SHP77 treated with DMSO at 0.1 percent for 48 hours (cell line): ENCODE measurements around the gene PCDHA5.
"Not testable (repeated sequence)": the region's sequence is repeated elsewhere in the genome, so short reads cannot be mapped to it uniquely, and the experiment has no call there.

ENCODE experiments used
- DNase-seq: peaks from one replicate; lab custom pipeline; 2025; lab: John Stamatoyannopoulos, UW

PCDHA5 gene

DNA sequence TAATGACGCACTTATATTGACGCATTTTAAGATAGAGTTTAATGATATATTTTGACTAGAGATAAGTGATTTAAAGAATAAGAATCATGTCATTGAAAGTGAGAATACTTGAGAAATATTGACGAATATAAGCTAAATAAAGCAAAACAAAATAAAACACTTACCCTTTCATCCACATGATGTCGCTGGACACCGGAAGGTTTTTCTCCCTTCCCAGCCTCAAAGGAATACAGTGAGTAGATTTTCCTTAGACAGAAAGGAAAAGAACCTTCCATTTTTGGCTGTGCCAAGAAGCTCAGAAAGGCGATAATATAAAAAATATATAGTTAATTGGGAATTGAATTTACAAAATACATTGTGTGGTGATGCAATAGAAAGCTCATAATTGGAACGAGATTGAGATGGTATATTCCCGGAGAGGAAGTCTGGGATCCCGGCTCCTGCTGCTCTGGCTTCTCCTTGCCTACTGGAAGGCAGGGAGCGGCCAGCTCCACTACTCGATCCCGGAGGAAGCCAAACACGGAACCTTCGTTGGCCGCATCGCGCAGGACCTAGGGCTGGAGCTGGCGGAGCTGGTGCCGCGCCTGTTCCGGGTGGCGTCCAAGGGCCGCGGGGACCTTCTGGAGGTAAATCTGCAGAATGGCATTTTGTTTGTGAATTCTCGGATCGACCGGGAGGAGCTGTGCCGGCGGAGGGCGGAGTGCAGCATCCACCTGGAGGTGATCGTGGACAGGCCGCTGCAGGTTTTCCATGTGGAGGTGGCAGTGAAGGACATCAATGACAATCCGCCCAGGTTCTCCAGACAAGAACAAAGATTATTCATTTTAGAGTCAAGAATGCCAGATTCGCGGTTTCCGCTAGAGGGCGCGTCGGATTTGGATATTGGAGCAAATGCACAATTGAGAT lies at the start of gene PCDHA5:
Gene PCDHA5, plus strand, starts transcription at position 239 of the 906 bp plus-strand sequence.
- DNase-seq = no peak

DNA sequence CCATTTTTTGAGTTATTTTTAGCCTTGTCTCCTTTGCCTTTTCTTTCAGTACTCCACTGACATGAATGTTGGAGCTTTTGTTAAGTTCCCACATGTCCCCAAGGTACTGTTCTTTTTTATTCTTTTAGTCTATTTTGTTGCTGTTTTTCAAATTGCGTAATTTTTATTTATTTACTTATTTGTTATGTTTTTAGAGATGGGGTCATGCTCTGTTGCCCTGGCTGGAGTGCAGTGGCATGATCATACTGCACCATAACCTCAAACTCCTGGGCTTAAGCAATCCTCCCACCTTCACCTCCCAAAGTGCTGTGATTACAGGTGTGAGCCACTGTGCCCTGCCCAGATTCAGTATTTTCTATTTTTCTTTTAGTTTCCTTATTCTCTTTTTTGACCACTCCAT lies 40.9 kb upstream of the PCDHA5 start:
- DNase-seq = no peak

DNA sequence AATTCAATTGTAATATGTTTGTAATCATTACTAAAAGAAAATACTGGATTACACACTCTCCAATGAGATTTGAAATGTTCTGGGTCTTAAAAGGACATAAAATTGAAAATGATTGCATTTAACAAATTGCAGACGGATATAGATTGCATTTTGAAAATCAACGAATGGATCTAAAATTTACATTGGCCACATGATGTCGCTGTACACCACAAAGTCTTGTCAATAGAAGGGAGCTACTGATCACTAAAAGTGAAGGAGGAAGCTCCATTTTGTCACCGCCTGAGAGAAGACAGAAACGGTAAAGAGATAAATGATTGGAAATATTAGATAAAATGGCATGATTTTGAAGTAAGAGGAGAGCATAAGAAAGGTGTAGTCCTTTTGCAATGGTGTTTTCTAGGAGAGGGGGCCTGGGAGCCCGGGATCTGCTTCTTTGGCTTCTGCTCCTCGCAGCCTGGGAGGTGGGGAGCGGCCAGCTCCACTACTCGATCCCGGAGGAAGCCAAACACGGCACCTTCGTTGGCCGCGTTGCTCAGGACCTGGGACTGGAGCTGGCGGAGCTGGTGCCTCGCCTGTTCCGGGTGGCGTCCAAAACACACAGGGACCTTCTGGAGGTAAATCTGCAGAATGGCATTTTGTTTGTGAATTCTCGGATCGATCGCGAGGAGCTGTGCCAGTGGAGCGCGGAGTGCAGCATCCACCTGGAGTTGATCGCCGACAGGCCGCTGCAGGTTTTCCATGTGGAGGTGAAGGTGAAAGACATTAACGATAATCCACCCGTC lies 35.3 kb upstream of the PCDHA5 start, which contains the start of gene PCDHA1:
Gene PCDHA1, plus strand, starts transcription at position 236 of the 782 bp plus-strand sequence.
- peak; percentile 16 for DNase-seq

DNA sequence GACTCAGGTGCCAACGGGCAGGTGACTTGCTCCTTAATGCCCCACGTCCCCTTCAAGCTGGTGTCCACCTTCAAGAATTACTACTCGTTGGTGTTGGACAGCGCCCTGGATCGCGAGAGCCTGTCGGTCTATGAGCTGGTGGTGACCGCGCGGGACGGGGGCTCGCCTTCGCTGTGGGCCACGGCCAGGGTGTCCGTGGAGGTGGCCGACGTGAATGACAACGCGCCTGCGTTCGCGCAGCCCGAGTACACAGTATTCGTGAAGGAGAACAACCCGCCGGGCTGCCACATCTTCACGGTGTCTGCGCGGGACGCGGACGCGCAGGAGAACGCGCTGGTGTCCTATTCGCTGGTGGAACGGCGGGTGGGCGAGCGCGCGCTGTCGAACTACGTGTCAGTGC lies 34.0 kb upstream of the PCDHA5 start:
- not testable (repeated sequence) for DNase-seq

DNA sequence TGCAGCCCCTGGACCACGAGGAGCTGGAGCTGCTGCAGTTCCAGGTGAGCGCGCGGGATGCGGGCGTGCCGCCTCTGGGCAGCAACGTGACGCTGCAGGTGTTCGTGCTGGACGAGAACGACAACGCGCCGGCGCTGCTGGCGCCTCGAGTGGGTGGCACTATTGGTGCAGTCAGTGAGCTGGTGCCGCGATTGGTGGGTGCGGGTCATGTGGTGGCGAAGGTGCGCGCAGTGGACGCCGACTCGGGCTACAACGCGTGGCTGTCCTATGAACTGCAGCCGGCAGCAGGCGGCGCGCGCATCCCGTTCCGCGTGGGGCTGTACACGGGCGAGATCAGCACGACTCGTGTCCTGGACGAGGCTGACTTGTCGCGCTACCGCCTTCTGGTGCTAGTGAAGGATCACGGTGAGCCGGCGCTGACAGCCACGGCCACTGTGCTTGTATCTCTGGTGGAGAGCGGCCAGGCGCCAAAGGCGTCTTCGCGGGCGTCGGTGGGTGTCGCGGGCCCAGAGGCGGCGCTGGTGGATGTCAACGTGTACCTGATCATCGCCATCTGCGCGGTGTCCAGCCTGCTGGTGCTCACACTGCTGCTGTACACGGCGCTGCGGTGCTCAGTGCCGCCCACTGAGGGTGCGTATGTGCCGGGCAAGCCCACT lies 33.4 kb upstream of the PCDHA5 start:
- DNase-seq = not testable (repeated sequence)

DNA sequence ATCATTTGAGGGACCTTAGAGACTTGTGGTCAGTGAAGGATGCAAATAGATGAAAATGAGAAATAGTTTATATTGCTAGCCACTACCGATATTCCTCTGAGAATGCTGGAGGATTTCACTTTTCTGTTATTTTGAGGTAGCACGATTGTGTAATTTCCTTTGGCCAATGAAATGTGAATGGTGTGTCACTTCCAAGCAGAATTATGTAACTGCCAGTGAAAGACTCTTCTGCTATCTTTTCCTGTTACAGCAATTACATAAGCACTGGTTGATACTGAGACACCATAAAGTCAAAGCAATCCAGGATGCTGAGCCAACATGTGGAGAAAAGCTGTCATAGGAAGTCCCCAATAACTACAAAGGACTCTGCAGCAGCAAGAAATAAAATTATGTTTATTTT lies 30.3 kb upstream of the PCDHA5 start:
- no peak for DNase-seq

DNA sequence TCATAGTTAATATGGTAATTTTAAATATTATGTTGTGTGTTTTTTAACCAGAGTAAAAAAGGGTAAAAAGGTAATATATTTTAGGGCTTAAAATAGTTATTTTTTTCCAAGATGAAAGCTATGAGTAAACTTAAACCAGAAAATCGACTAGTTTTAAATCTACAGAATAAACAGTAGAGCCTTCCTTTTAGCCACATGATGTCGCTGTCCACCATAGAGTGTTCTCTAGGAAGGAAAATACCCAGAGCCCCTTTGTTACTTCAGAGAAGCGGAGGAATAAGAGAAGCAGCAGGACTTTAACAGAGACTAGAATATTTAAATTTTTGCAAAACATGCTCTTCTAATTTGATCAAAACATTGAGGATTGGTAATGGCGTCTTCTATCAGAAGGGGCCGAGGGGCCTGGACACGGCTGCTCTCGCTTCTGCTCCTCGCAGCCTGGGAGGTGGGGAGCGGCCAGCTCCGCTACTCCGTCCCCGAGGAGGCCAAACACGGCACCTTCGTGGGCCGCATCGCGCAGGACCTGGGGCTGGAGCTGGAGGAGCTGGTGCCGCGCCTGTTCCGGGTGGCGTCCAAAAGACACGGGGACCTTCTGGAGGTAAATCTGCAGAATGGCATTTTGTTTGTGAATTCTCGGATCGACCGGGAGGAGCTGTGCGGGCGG lies 26.7 kb upstream of the PCDHA5 start, which contains the start of gene PCDHA2:
Gene PCDHA2, plus strand, starts transcription at position 258 of the 664 bp plus-strand sequence.
- DNase-seq = no peak

DNA sequence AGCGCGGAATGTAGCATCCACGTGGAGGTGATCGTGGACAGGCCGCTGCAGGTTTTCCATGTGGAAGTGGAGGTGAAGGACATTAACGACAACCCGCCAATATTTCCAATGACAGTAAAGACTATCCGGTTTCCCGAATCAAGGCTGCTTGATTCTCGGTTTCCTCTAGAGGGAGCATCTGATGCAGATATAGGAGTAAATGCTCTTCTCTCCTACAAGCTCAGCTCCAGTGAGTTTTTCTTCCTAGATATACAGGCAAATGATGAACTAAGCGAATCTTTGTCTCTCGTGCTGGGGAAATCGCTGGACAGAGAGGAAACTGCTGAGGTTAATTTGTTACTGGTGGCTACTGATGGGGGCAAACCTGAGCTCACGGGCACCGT lies 26.2 kb upstream of the PCDHA5 start:
- DNase-seq = no peak

DNA sequence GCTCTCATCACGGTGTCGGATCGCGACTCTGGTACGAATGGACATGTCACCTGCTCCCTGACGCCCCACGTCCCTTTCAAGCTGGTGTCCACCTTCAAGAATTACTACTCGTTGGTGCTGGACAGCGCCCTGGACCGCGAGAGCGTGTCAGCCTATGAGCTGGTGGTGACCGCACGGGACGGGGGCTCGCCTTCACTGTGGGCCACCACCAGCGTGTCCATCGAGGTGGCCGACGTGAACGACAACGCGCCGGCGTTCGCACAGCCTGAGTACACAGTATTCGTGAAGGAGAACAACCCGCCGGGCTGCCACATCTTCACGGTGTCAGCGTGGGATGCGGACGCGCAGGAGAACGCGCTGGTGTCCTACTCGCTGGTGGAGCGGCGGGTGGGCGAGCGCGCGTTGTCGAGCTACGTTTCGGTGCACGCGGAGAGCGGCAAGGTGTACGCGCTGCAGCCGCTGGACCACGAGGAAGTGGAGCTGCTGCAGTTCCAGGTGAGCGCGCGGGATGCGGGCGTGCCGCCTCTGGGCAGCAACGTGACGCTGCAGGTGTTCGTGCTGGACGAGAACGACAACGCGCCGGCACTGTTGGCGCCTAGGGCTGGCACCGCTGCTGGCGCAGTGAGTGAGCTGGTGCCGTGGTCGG lies 25.2 kb upstream of the PCDHA5 start:
- DNase-seq = not testable (repeated sequence)

DNA sequence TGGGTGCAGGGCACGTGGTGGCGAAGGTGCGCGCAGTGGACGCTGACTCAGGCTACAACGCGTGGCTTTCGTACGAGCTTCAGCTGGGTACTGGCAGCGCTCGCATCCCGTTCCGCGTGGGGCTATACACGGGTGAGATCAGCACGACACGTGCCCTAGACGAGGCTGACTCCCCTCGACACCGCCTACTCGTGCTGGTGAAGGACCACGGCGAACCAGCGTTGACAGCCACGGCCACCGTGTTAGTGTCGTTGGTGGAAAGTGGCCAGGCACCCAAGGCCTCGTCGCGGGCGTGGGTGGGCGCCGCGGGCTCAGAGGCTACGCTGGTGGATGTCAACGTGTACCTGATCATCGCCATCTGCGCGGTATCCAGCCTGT lies 24.7 kb upstream of the PCDHA5 start:
- DNase-seq = no peak

DNA sequence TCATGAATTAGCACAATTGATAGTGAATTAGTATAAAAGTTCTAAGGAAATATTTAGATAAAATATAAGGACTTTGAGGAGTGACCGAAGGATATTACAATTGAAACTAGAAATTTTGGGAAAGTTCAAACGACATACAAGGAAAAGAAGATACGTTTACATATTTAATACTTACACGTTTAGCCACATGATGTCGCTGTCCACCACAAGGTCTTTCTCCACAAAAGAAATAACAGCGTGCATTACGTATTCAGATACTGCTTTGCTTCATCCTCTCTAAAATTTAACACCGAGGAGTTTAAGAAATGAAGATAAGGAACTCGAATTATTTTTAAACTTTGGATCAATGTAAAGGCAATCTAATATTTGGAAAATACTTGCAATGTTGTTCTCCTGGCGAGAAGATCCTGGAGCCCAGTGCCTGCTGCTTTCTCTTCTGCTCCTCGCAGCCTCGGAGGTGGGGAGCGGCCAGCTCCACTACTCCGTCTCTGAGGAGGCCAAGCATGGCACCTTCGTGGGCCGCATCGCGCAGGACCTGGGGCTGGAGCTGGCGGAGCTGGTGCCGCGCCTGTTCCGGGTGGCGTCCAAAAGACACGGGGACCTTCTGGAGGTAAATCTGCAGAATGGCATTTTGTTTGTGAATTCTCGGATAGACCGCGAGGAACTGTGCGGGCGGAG lies 20.5 kb upstream of the PCDHA5 start, which contains the start of gene PCDHA3:
Gene PCDHA3, plus strand, starts transcription at position 242 of the 678 bp plus-strand sequence.
- no peak for DNase-seq

DNA sequence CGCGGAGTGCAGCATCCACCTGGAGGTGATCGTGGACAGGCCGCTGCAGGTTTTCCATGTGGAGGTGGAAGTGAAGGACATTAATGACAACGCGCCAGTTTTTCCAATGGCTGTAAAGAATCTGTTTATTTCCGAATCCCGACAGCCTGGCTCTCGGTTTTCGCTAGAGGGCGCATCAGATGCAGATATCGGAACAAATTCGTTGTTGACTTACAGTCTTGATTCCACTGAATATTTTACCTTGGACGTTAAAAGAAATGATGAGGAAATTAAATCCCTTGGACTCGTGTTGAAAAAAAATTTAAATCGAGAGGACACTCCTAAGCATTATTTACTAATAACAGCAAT lies 19.9 kb upstream of the PCDHA5 start:
- DNase-seq = no peak

DNA sequence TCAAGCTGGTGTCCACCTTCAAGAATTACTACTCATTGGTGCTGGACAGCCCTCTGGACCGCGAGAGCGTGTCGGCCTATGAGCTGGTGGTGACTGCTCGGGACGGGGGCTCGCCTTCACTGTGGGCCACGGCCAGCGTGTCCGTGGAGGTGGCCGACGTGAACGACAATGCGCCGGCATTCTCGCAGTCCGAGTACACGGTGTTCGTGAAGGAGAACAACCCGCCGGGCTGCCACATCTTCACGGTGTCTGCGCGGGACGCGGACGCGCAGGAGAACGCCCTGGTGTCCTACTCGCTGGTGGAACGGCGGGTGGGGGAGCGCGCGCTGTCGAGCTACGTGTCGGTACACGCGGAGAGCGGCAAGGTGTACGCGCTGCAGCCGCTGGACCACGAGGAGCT lies 19.0 kb upstream of the PCDHA5 start:
- DNase-seq = not testable (repeated sequence)

DNA sequence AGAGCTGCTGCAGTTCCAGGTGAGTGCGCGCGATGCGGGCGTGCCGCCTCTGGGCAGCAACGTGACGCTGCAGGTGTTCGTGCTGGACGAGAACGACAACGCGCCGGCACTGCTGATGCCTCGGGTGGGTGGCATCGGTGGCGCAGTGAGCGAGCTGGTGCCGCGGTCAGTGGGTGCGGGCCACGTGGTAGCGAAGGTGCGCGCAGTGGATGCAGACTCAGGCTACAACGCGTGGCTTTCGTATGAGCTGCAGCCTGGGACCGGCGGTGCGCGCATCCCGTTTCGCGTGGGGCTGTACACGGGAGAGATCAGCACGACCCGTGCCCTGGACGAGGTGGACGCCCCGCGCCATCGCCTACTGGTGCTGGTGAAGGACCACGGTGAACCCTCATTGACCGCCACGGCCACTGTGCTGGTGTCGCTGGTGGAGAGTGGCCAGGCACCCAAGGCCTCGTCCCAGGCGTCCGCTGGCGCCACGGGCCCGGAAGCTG lies 18.6 kb upstream of the PCDHA5 start:
- DNase-seq = no peak

DNA sequence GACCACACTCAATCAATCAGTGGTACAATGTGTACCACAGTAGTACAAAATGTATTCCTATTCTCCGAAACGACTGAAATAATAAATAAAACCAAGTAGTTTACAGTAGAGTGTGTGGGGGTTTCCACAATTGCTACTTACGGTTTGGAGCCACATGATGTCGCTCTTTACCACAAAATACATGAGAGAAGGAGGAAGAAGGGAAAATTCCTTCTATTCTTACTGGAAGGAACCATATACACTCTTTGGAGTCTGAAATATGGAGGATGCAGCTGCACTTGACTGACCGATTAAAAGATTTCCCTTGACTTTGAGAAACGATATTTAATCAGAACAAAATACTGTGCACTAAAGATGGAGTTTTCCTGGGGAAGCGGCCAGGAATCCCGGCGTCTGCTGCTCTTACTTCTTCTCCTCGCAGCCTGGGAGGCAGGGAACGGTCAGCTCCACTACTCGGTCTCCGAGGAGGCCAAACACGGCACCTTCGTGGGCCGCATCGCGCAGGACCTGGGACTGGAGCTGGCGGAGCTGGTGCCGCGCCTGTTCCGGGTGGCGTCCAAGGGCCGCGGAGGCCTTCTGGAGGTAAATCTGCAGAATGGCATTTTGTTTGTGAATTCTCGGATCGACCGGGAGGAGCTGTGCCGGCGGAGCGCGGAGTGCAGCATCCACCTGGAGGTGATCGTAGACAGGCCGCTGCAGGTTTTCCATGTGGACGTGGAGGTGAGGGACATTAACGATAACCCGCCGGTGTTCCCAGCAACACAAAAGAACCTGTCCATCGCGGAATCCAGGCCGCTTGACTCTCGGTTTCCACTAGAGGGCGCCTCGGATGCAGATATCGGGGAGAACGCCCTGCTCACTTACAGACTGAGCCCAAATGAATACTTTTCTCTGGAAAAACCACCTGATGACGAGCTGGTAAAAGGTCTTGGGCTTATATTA lies 14.3 kb upstream of the PCDHA5 start, which contains the start of gene PCDHA4:
Gene PCDHA4, plus strand, starts transcription at position 235 of the 942 bp plus-strand sequence.
- DNase-seq = peak; percentile 74

DNA sequence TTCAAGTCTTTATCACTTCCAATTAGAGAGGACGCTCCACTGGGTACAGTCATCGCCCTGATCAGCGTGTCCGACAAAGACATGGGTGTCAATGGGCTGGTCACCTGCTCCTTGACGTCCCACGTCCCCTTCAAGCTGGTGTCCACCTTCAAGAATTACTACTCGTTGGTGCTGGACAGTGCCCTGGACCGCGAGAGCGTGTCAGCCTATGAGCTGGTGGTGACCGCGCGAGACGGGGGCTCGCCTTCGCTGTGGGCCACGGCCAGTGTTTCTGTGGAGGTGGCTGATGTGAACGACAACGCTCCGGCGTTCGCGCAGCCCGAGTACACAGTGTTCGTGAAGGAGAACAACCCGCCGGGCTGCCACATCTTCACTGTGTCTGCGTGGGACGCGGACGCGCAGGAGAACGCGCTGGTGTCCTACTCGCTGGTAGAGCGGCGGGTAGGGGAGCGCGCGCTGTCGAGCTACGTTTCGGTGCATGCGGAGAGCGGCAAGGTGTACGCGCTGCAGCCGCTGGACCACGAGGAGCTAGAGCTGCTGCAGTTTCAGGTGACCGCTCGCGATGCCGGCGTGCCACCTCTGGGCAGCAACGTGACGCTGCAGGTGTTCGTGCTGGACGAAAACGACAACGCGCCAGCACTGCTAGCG lies 13.0 kb upstream of the PCDHA5 start:
- DNase-seq = not testable (repeated sequence)

DNA sequence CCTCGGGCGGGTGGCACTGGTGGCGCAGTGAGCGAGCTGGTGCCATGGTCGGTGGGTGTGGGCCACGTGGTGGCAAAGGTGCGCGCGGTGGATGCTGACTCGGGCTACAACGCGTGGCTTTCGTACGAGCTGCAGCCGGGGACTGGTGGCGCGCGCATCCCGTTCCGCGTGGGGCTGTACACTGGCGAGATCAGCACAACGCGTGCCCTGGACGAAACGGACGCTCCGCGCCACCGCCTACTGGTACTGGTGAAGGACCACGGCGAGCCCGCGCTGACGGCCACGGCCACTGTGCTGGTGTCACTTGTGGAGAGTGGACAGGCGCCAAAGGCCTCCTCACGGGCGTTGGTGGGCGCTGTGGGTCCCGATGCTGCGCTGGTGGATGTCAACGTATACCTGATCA lies 12.5 kb upstream of the PCDHA5 start:
- DNase-seq = no peak

DNA sequence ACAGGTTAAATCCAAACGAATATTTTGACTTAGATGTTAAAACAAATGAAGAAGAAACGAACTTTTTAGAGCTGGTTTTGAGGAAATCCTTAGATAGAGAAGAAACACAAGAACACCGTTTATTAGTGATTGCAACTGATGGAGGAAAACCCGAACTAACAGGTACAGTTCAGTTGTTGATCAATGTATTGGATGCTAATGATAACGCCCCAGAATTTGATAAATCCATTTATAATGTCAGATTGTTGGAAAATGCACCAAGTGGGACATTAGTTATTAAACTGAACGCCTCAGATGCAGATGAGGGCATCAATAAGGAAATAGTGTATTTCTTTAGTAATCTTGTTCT lies 842 bp downstream of the PCDHA5 start:
- DNase-seq = no peak

DNA sequence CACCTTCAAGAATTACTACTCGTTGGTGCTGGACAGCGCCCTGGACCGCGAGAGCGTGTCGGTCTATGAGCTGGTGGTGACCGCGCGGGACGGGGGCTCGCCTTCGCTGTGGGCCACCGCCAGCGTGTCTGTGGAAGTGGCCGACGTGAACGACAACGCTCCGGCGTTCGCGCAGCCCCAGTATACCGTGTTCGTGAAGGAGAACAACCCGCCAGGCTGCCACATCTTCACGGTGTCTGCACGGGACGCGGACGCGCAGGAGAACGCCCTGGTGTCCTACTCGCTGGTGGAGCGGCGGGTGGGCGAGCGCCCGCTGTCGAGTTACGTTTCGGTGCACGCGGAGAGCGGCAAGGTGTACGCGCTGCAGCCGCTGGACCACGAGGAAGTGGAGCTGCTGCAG lies 1.6 kb downstream of the PCDHA5 start:
- DNase-seq = not testable (repeated sequence)
